A673 (cell line): ENCODE results near the gene DNAI1.

Experiments used
- CTCF ChIP-seq: fragments of 300-800, 200-600 bp; sonication (generic); conservative IDR thresholded peaks from 2 replicates; pipeline ENCODE4 v1.5.1; 2017; ENCODE audit warnings: low read depth, mild to moderate bottlenecking, antibody characterized with exemption, low read length, moderate library complexity, mixed read lengths
- EZH2 ChIP-seq: fragments of 200-600 bp; sonication (generic); IDR thresholded peaks from 2 replicates; pipeline ENCODE4 v1.6.1; 2017; ENCODE audit warnings: borderline replicate concordance, low read depth, mild to moderate bottlenecking, mixed read lengths, antibody characterized with exemption, low read length; ENCODE audit not compliant: poor library complexity, severe bottlenecking

DNA sequence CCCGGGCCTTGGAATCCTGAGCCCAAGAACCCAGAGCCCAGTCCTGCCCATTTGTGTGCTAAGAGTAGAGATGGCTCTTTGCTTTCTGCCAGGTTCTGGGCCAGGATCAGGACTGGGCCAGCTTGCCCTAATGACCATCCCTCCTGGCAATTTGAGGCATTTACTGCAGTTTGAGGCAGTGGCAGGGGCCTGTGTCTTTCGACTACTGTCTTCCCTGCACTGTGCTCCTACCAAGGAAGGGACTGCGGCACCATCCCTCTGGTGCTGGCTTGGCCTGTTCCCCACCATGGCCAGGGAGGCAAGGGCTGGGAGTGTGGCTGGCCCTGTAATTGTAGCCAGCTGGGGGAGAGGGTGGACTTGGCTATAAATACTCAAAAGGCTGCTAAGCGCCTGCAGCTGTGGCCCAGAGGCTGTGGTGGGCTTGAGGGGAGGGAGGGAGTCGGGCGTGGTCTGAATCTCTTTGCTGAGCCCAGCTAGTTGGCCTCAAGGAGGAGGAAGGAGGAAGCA is 59.6 kb downstream of the DNAI1 start:
- TF ChIP-seq CTCF (no peak), EZH2 (no peak)
